NCI-H748 treated with DMSO at 0.1 percent for 48 hours (cell line): ENCODE results near the gene SMAGP.
"Not testable (repeated sequence)": the region's sequence is repeated elsewhere in the genome, so short reads cannot be mapped to it uniquely, and the experiment has no call there.

Experiments used
- DNase-seq: peaks from one replicate; lab custom pipeline; 2025; lab: John Stamatoyannopoulos, UW

SMAGP gene

GRCh38 chr12:51270067-51270950 lies at the start of gene SMAGP:
Gene SMAGP (minus strand): TSS chr12:51270415. CDS start chr12:51269278, 1,137 bp downstream.
- DNase-seq: peak; percentile 67

GRCh38 chr12:51318846-51319599 lies 48.8 kb upstream of the SMAGP start:
- DNase-seq: no peak

- not testable (repeated sequence) for DNase-seq
Measured at GRCh38 chr12:51318057-51318806, 48.0 kb upstream of the SMAGP start.

- no peak for DNase-seq
Measured at GRCh38 chr12:51311389-51311788, 41.2 kb upstream of the SMAGP start.

DNA sequence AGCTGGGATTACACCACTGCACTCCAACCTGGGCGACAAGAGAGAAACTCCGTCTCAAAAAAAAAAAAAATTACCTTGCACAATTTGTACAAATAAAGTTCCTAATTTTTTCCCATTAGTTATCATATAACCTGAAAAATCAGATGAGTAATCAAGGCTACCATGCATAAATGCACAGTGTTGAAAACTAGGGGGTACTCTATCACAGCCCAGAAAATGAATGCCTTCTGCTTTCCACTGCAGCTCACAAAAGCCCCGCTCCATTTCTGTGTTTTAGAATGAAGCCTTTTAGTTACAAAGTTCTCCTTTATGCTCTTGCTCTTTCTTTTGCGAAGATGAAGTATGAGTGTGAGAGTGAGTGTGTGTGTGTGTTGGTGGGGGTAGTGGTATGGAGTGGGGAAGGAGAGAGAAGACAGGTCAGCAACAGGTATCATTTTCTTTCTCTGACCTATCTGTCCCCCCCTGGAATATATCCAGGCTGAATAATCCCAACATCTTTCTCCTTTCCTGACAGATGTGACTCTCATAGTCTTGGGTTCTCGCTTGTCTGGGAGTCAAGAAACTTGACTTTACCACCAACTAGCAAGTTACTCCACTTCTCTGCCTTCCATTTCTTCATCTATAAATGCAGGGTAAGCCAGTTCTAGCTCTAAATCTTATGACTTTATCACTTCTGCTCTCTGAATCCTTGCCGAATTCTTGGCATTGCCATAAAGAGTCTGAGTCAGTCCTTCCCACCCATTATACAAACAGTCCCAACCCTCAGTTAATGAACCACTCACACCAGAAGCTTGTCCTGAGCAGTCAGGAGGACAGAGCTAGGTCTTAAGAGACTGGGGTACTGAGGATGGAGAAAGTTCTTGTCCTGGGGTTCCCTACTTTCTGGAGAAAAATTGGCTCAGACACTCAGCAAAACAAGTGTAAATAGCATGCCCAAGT lies 37.7 kb upstream of the SMAGP start:
- DNase-seq: no peak

DNA sequence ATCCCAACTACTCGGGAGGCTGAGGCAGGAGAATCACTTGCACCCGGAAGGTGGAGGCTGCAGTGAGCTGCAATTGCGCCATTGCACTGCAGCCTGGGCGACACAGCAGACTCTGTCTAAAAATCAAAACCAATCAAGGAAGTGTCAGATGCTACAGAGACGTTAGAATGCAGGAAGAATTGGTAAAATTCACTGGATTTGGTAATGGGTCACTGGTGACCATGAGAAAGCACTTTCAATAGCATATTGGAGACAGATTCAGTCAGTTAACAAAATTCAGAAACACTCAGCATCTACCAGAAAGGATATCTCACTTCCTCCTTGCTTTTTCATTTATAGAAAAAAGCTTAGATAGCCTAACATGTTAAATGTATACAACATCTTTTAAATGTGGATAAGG lies 36.3 kb upstream of the SMAGP start:
- no peak for DNase-seq

DNA sequence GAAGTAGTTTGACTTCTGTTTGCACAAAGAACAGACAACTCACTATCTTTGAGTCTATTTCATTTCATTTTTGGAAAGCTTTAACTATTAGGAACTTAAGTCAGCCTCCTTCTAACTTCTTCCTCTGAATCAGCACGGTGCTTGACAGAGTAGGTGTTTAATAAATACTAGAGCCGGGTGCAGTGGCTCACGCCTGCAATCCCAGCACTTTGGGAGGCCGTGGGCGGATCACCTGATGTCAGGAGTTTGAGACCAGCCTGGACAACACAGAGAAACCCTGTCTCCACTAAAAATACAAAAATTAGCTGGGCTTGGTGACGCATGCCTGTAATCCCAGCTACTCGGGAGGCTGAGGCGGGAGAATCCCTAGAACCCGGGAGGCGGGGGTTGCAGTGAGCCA lies 30.6 kb upstream of the SMAGP start:
- not testable (repeated sequence) for DNase-seq

DNA sequence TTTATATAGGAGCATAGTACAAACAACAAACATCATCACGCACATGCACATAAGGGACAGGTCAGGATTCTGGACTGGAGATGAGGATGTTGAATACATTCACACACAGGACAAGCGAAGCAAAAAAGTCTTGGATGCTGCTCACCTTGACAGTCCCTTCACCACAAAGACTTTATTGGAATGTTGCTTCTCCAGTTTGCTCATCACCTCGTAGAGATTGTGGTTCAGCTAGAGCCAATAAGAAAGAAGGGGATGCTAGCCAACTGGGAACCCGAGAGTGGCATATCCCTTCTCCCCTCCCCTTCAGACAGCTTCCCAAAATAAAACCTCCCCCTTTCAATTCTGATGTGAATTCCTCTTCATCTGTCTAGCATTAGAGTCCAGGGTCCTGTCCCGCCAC lies 25.4 kb upstream of the SMAGP start:
- DNase-seq: no peak

GRCh38 chr12:51294097-51294496 lies 23.9 kb upstream of the SMAGP start:
- DNase-seq: not testable (repeated sequence)

DNA sequence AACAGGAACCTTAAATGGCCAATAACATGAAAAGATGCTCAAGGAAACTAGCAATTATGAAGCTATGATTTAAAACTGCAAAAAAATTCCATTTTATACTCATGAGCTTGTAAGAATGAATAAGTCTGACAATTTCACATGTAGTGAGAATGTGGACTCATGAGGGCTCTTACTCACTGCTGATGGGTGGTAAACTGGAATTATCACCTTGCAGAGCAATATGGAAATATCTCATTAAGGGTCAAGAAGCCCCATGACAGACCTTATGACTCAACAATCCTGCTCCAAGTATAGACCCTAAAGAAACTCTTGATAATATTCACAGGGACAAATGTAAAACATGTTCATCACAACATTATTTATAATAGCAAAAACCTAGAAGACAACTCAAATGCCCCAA lies 23.5 kb upstream of the SMAGP start:
- DNase-seq: no peak

DNA sequence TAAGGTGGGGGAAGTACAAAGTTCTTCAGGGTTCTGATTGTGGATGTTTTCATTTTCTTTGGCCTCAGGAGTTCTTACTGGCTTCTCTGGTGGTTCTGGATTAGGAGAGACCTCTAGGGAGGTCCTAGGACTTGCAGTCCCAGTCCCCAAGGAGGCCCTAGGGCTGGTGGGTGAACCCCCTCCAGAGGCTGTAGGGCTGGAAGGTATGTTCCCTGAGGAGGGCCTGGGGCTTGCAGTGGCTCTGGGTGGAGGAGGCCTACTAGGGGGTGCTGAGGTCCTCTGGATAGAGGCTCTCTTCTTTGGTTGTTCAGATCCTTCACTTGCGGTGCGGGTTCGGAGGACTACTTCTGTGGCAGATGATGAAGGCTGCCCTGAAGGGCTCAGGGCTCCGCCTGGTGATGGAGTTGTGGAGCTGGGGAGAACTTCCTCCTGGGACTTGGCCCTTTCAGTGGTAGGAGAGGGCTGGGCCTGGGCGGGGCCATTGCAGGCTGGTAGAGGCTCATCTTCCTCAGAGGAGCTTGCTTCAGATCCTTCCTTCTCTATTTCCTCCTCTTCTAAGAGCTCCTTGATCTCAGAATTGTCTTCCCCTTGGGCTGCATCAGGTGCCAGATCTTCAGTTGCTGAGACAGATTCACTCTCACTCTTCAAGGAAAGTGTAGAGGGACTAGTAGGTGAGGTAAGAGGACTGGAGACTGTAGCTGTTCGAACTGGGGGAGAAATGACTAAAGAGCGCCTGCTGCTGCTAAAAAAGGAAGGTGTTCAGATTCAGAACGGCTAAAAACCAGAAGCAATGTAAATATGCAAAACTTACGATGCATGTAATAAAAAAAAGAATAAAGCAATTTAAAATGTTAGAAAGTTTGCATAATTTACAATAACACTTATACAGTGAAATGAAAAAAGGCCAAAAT lies 21.6 kb upstream of the SMAGP start:
- DNase-seq: not testable (repeated sequence)

DNA sequence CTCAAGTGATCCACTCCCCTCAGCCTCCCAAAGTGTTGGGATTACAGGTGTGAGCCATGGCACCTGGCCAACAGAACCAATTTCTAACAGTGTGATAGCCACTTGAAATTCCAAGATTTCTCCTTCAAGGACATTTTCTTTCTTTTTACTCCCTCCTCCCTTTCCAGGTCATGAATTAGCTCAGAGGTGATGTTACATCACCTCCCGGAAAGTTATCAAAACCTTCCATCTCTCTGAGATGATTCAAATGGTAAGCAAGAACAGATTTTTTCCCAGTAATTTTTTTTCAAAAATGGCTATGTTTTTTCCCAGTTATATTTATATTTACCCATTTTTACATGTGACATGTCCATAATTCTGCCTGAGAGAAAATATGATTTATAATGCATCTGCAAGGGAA lies 15.6 kb upstream of the SMAGP start:
- DNase-seq: no peak

- no peak for DNase-seq
Measured at GRCh38 chr12:51281202-51281924, 11.1 kb upstream of the SMAGP start.

- DNase-seq: no peak
Measured at GRCh38 chr12:51275088-51275487, 4.9 kb upstream of the SMAGP start.

- DNase-seq: not testable (repeated sequence)
Measured at GRCh38 chr12:51272810-51273209, 2.6 kb upstream of the SMAGP start.

DNA sequence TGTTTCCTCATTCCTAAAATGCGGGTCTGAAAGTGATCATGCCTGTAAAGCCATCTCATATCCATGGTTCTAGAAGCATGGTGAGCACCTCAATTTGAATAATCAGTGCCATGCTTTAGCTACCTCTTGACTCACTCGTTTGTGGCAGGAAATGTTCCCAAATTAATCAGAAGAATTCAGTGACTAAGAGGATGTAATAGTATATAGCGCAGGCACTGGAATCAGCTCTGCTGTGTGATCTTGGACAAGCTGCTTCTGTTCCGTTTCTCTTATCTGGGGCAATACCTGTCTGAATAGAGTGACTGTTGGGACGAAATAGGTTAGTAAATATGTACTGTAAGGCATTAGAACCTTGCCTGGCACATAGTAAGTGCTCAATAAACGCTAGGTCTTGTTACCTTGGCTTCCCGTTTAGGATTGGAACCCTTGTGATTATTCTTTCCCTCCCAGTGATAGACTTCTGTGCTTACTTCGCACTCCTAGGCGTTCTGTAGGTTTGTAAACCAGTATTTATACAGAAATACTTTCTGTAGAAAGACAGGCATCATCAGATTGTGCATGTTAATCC lies 820 bp upstream of the SMAGP start:
- no peak for DNase-seq

GRCh38 chr12:51269174-51270066 lies 795 bp downstream of the SMAGP start:
- no peak for DNase-seq

DNA sequence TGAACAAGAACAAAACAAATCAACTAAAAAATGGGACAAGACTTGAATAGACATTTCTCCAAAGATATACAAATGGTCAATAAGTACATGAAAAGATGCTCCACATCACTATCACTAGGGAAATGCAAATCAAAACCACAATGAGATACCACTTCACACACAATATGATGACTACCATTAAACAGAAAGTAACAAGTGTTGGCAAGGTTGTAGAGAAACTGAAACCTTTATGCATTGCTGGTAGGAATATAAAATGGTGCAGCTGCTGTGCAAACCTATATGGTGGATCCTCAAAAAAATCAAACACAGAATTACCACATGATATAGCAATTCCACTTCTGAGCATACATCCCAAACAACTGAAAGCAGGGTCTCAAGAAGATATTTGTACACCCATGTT lies 5.2 kb downstream of the SMAGP start:
- no peak for DNase-seq
